Measurements from ENCODE around the gene TRRAP.
"Not testable (repeated sequence)": the region's sequence is repeated elsewhere in the genome, so short reads cannot be mapped to it uniquely, and the experiment has no call there.

TRRAP gene

DNA sequence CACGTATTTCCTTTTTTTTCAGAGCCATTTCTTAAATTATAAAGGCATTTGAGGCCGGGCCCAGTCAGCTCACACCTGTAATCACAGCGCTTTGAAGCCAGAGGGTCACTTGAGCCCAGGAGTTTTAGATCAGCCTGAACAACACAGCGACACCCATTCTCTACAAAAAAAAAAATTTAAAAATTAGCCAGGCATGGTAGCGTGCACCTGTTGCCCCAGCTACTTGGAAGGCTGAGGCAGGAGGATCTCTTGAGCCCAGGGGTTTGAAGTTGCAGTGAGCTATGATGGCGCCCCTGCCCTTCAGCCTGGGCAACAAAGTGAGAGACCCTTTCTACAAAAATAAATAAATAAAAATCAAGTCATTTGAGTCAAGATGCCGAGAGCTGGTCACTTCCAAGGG is 11.6 kb upstream of the TRRAP start:
- DNase-seq (ENCODE audit: low spot score), result no peak

DNA sequence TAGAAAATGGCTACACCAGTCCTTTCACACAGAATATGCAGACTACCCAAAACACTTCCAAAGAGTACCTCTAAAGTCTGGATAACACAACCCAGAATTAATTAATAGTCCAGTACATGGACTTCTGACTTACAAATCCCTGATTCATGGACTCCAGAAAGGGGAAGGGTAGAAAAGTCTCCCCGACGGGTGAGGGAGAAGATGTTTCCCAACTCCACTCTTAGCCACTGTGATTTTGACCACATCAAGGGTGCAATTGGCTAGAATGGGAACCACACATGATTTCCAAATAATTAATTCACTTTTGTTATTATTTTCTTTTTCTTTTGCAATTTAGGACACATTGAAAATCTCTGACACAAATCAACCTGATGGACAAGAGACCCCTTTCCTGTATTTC is 9.9 kb upstream of the TRRAP start:
- DNase-seq (ENCODE audit: low spot score), result no peak

DNA sequence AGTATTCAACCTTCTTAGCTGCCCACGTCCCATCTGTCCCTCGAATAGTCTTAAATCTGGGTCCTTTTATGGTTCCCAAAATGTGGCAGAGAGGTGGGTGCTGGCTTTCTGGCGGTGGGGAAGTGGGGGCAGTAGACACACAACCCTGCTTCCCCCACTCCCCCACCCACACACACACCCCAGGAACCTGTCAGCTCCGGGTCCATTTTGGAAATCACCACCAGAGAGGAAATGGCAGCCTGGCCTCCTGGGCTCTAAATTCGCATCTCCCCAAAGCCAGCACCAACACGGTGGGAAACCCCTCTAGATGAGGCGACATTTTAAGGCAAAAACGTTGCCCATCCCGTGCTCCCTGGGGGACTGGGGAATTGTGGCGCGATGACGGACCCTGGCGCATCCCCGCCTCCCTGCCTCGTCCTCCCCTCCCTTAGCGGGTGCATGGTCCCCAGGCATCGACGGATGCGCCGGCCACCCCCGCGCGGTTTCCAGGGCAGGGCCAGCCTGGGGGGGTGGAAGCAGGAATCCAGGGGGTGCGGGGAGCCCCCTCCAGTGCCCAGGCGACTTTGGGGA is 9.2 kb upstream of the TRRAP start:
- no peak for DNase-seq (ENCODE audit: low spot score)

DNA sequence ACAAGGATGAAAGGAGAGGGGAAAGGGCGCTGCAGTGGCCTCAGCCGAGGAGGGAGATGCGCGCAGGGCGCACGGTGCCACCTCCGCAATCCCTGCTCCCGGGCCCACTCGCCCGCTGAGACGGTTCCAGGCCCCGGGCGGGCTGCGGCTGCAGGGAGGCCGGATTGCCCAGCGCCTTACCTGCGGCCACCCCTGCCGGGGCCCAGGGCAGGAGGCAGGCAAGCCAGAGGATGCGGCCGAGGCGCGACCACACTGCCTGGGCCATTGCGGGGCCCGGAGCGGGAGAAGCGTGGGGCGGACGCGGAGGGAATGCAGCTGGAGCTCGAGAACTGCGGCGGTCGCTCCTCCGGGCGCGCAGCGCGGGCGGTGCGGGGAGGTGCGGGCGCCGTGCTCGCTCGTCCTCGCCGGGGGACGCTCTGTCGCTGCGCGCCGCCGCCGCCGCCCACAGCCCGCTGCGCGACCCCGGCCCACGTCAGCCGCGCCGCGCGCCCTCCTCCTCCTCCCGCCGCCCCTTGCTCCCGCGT is 8.7 kb upstream of the TRRAP start, which contains the start of gene TMEM130:
Gene TMEM130, minus strand, starts transcription at position 418 of the 524 bp plus-strand sequence. Its CDS starts 153 bp downstream, at position 265.
- DNase-seq (ENCODE audit: low spot score), result no peak

DNA sequence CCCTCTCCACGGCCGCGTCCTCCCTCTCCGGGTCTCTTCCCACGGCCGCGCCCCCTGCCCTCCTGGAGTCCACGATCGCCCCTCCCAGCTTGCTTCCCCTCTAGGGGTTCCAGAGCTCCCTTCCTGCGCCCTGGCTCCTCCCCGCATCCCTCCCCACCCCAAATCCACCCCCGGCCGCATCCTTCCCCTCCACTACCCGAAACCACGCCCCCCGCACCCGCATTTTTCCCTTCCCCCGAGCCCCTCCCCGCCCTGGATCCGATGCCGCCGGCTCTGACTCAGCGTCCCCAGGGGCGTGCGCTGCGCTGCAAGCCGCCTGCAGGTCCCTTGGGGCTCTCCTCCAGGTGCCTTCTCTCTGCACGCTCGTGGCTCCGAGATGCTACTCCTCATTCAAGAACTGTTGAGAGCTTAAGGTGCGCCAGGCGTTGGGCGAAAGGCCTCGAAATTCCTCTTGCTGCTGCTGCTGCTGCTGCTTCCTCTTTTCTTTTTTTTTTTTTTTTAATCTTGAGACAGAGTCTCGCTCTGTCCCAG is 8.1 kb upstream of the TRRAP start:
- DNase-seq (ENCODE audit: low spot score), result peak; percentile 73

DNA sequence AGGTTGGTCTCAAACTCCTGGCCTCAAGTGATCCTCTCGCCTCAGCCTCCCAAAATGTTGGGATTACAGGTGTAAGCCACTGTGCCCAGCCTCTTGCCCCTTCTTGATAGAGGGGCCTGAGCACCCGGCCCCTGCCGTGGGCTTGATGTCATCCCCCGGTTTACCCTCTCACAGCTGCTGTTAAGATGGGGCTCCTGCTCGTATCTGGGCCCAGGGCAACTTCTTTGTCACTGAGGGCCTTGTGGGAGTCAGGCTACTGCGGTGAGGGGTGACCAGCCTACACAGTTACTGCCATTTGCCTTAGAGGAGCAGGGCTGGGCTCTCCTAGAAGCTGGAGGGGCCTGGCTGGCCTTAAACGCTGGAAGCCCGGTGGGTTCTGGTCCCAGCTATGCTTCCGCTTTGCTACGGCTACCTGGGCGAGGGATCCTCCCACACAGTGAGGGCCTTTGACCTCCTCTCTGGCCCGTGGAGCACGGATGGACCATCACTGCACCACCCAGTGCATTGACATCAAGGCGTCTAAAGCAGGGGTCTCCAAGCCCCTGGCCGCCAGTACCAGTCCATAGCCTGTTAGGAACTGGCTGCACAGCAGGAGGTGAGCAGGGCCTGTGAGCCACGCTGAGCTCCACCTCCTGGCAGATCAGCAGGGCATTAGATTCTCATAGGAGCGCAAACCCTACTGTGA is 7.4 kb upstream of the TRRAP start:
- DNase-seq (ENCODE audit: low spot score), result no peak

DNA sequence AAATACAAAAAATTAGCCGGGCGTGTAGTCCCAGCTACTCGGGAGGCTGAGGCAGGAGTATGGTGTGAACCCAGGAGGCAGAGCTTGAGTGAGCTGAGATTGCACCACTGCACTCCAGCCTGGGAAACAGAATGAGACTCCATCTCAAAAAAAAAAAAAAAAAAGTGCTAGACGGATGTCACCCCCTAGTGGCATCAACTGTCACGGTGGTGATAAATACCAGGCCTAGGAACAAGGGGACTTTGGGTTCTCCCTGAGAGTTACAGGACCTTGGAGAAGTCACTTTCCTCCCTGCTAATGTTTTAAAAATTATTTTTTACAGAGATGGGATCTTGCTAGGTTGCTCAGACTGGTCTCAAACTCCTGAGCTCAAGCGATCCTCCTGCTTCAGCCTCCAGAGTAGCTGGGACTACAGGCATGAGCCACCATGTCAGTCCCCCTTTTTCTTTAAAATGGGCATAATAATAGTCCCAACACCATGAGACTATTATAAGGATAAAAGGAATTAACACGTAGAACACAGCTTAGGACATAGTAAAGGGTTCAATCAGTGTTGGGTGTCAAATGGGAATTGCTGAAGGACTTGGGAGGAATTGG is 5.9 kb upstream of the TRRAP start:
- peak; percentile 35 for DNase-seq (ENCODE audit: low spot score)

DNA sequence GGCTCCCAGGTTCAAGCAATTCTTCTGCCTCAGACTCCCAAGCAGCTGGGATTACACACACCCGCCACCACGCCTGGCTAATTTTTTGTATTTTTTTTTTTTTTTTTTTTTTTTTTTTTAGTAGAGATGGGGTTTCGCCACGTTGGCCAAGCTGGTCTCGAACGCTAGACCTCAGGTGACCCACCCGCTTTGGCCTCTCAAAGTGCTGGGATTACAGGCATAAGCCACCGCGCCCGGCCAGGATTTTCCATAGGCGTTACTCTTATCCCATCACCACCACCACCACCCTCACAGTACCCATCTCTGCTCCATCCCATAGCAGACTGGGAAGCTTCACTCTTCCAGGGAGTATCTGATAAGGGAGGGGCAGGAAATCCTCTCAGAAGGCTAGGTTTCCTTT is 4.7 kb upstream of the TRRAP start:
- DNase-seq (ENCODE audit: low spot score), result not testable (repeated sequence)

DNA sequence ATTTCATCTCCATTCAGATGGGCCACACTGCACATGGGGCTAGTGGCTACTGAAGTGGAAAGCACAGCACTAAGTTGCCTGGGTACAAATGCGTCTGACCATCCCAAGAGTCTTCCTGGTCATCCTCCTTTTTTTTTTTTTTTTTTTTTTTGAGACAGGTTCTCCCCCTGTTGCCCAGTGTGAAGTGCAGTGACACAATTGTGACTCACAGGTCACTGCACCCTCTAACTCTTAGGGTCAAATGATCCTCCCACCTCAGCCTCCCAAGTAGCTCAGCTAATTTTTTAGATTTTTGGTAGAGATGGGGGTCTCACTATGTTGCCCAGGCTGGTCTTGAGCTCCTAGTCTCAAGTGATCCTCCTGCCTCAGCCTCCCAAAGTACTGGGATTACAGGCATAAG is 3.4 kb upstream of the TRRAP start:
- DNase-seq (ENCODE audit: low spot score), result no peak

DNA sequence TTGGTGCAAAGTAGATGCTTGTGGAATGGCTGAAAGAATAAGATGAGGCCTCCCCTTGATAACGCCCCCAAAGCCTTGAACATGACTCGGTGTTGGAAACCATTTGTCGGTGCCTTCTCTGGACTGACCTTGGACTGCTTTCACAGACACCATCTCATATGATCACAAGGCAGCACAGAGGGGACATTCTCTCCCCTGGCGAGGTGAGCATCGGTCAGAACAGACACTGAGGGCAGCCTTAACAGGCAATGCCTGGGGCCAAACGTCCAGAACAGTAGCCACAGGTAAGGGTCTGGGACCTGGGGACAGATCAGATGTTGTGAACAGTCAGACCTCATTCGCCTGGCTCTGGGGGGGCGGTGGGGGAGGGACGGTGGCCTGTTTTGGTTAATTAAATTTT is 2.8 kb upstream of the TRRAP start:
- DNase-seq (ENCODE audit: low spot score), result no peak

DNA sequence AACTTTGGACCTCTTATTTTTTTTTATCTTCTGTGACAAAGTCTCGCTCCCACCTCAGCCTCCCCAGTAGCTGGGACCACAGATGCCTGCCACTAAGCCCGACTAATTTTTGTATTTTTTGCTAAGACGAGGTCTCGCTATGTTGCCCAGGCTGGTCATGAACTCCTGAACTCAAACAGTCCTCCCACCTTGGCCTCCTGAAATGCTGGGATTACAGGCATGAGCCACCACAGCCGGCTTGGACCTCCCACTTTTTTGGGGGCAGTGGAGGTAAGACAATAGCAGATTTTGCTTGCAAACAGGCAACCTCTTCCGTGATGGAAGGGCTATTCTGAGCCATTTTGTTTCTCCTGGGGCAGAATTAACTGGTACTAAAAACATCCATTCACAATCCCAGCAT is 1.2 kb upstream of the TRRAP start:
- DNase-seq (ENCODE audit: low spot score), result no peak

DNA sequence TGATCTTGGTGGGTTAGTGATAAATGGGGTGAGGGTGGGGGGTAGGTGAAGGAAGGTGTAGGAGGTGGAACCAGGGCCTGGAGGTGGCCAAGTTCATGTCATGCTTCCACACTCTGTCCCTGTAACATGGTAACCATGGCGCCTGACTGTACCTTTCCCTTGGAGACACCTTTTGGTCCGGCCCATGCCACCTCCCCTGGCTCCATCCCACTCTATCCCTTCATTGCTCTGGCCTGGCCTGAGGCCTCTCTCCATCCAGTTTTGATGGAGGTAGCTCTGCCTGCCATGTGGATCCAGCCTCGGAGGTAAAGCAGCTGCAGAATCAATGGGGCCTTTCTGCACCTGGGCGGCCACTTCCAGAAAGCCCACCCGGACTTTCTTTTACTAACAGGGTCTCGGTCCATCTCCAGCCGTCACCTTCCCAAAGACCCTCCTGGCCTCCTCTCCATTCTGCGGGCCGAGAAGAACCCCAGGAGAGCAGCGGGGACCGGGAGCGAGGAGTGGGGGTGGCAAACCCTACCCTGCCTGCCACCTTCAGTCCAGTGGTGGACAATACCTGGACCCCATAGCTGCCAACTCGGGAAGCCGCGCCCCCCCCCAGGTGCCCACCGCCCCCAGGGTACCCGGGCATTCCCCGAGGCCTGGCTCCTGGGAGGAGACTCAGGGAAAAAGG is 504 bp upstream of the TRRAP start:
- no peak for DNase-seq (ENCODE audit: low spot score)

DNA sequence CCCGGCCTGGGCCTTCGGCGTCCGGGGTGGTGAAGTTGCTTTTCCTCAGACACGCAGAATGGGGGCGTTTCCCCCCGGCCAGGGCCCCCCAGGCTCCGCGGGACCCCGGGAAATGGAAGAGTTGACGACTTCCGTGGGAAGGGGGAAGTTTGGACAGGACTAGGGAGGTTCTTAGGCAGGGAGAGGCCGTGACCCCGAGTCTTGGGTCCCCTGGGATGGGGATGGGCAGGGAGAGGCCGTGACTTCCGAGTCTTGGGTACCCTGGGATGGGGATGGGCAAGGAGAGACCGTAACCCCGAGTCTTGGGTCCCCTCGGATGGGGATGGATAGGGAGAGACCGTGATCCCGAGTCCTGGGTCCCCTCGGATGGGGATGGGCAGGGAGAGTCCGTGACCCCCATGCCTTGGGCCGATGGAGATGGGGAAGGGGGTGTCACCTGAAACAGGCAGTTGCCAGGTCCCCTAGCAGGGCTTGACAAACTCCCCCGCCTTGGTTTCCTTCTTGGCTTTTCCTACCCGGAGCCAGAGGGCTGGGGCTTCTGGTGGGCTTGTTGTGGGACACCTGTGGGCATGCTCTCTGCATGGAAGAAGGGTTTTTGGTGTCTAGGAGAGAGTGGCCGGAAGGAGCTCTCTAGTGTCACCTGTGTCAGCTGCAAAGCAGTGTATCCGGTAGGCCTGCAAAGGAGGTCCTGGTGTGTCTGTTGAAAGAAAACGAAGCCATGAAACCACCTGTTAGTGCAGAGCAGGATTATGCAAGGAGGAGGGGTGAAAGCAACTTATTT is 1.1 kb downstream of the TRRAP start:
- no peak for DNase-seq (ENCODE audit: low spot score)

DNA sequence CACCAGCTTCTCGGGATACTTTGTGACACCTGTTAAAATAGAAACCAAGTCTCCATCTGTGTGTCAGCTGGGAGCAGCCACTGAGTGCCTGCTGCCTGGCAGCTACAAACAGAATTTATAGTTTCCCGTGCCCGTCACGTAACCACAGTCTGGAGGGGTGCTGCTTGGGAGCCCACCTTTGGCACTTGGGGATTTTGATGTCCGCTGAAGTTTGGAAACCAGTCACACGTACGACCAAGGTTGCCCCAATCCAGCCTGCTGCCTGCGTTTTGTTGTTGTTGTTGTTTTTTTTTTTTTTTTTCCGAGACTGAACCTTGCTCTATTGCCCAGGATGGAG is 1.6 kb downstream of the TRRAP start:
- DNase-seq (ENCODE audit: low spot score), result no peak

DNA sequence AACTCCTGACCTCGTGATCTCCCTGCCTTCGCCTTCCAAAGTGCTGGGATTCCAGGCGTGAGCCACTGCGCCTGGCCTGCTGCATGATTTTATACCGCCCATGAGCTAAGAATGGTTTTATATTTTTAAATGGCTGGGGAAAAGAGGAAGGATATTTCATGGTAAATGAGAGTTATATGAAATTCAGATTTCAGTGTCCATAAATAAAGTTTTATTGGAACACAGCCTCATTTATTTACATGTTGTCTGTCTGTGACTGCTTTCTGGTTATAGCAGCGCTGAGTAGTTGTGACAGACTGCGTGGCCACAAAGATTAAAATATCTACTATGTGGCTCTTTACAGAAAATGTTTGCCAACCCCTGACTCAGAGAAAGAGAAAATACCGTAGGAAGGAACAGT is 2.2 kb downstream of the TRRAP start:
- DNase-seq (ENCODE audit: low spot score), result no peak

DNA sequence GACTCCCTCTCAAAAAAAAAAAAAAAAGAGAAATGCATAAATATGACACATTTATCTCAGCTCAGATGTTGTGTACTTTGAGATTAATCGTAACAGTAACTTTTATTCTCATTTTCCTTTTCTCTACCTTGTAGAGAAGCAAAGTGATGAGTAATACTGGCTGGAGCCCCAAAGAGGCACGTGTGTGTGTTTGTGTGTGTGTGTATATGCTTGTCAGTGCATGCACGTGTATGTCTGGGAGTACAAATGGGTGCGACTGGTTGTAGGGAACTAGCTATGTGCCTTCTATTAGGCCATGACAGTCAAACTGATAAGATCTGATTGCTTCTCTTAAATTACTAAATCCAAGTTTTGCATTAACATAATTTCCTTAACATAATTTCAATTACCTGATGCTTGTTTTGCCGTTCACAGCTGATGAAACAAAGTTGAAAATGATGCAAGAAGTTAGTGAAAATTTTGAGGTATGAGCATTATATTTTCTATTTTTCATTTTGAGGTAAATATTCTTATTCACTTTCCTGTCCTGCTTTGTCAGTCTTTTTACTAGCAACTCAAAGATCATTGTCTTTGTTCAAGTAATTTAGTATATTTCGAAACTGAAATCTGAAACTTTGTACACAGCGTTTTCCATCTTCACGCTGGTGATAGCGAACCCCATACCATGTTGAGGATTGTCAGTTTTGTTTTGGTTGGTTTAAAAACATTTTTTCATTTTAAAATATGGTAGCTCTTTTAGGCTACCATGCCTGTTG is 3.4 kb downstream of the TRRAP start:
- DNase-seq (ENCODE audit: low spot score), result no peak

DNA sequence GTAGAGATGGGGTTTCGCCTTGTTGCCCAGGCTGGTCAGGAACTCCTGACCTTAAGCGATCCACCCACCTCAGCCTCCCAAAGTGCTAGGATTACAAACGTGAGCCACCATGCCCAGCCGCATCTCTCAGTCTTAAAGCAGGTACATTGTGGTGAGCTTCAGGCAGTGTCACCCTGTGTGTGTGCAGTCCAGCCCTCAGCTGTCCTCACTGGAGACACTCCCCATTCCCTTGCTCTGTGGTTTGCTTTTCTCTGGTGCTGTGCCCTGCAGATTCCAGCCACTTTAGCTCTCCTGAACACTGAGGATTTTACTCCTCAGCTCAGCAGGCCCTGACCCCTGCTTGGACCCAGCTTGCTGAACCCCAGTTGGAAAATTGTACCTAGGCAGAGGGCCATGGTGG is 6.1 kb downstream of the TRRAP start:
- DNase-seq (ENCODE audit: low spot score), result no peak

DNA sequence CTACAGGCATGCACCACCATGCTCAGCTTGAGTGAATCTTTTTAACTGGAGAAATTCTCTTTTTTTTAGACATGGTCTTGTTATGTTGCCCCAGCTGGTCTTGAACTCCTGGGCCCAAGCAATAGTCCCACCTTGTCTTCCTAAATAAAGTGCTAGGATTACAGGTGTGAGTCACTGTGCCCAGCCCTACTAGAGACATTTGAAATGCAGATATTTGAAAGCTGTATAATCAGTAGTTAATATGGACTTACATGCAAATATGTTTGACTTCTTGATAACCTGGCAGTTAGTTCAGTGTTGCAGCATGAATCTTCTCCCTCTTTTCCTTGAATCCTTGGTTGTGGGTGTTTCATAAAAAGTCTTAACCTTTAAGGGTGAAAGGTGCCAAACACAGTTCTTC is 8.7 kb downstream of the TRRAP start:
- DNase-seq (ENCODE audit: low spot score), result no peak

DNA sequence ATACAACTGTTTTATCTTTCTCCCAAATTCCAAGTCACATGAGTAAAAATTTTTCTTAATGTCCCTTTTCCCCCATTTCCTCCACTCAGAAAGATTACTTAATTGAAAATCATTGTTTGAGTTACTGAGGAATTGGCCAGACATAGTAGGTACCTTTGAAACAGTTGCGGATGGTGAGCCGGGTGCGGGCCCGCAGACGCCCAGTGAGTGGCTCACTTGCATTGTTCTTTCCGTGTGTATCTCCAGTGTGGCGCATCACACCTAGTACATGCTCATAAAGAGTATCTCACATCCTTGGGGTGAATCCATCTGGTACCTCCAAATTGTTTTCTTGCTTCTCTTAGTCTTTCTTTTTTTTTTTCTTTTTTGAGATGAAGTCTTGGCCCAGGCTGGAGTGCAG is 14.3 kb downstream of the TRRAP start:
- no peak for DNase-seq (ENCODE audit: low spot score)

DNA sequence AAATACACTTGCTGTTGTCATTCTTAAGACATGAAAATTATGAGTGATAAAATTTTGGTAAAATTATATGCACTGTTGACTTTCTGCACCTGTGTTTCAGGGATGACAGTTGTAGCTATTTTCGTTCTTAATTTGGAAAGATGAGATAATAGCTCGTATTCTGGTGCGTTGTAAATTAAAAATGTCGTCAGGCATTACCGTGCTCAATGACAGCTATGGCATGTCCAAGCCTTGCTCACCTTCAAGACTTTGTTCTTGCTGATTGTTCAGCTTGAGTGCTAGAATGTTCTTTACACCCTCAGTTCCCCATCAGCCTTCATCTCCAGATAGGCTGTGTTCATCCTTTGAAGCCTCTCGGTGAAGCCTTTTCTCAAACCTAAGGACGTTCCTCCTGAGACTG is 21.5 kb downstream of the TRRAP start:
- no peak for DNase-seq (ENCODE audit: low spot score)

DNA sequence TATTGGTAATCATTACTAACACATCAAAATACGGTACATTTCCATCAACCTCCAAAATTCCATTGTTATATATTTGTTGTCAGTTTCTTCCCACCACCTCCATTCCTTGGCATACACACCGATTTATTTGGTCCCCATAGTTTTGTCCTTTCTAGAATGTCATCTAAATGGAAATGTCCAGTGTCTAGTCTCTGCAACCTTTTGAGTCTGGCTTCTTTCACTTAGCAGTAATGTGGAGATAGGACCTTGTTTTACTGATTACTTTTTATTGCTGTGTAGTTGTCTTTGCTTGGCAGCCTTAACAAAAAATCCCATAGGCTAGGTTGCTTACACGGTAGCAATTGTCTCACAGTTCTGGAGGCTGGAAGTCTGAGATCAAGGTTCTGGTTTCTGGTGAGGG is 22.5 kb downstream of the TRRAP start:
- no peak for DNase-seq (ENCODE audit: low spot score)

All from AG08395 (cell line).